HepG2 (cell line): Measurements from ENCODE around the gene TARS3. TPM values are rescaled to one million over a fixed set of nuclear protein-coding genes. Genes with fewer than 3 reads are reported as not detected.

Experiments used
- CBX5 ChIP-seq: sonication (generic); formaldehyde crosslinking; IDR thresholded peaks from 2 replicates; pipeline ENCODE4 v1.4.0; 2020; ENCODE audit warnings: missing genetic modification reagents, borderline replicate concordance
- EEA1 ChIP-seq: sonication (generic); formaldehyde crosslinking; IDR thresholded peaks from 2 replicates; pipeline ENCODE4 v1.5.1; 2020; ENCODE audit warnings: mild to moderate bottlenecking, missing genetic modification reagents, borderline replicate concordance
- HNRNPL ChIP-seq: fragments of 200-400 bp; formaldehyde crosslinking; IDR thresholded peaks from 2 replicates; pipeline ENCODE4 v1.6.1; 2017; ENCODE audit warnings: mild to moderate bottlenecking, low read depth, low read length
- KAT7 ChIP-seq: IDR thresholded peaks from 2 replicates; pipeline ENCODE4 v1.6.1; 2018; ENCODE audit warnings: borderline replicate concordance, missing compliant biosample characterization
- MIER2 ChIP-seq: IDR thresholded peaks from 2 replicates; pipeline ENCODE4 v1.6.1; 2016; ENCODE audit warnings: missing biosample characterization, missing genetic modification reagents
- MTF2 ChIP-seq: sonication (generic); formaldehyde crosslinking; IDR thresholded peaks from 2 replicates; pipeline ENCODE4 v1.5.0; 2020; ENCODE audit warnings: missing genetic modification reagents, borderline replicate concordance
- NCOR1 ChIP-seq: fragments of 200-600 bp; sonication (generic); IDR thresholded peaks from 2 replicates; pipeline ENCODE4 v1.7.0; 2017; ENCODE audit warnings: antibody characterized with exemption, low read length, borderline replicate concordance
- NFATC3 ChIP-seq: sonication (generic); formaldehyde crosslinking; IDR thresholded peaks from 2 replicates; pipeline ENCODE4 v1.5.1; 2020; ENCODE audit warnings: mild to moderate bottlenecking, missing genetic modification reagents
- PCBP1 ChIP-seq: fragments of 200-400 bp; formaldehyde crosslinking; IDR thresholded peaks from 2 replicates; pipeline ENCODE4 v1.6.1; 2017; ENCODE audit warnings: mild to moderate bottlenecking, low read depth, low read length, borderline replicate concordance
- PHF20 ChIP-seq: sonication (generic); formaldehyde crosslinking; IDR thresholded peaks from 2 replicates; pipeline ENCODE4 v1.5.0; 2020; ENCODE audit warnings: mild to moderate bottlenecking, missing genetic modification reagents
- PHF5A ChIP-seq: IDR thresholded peaks from one replicate; pipeline ENCODE4 v1.6.1; 2018; ENCODE audit warnings: low read depth, missing genetic modification reagents; ENCODE audit not compliant: unreplicated experiment
- POLR2A ChIP-seq, 2 experiments: IDR thresholded peaks; 2 replicates each; pipeline ENCODE4 v1.6.1; 2011; ENCODE audit warnings: low read depth in 2 of 2, low read length in 2 of 2, mild to moderate bottlenecking in 1 of 2, moderate library complexity in 1 of 2; ENCODE audit not compliant: insufficient read depth in 1 of 2
- SIX1 ChIP-seq: sonication (generic); formaldehyde crosslinking; IDR thresholded peaks from 2 replicates; pipeline ENCODE4 v1.4.0; 2020; ENCODE audit warnings: missing genetic modification reagents, borderline replicate concordance
- SP140L ChIP-seq: sonication (generic); formaldehyde crosslinking; IDR thresholded peaks from 2 replicates; pipeline ENCODE4 v1.4.0; 2020; ENCODE audit warnings: missing genetic modification reagents, borderline replicate concordance
- ZBTB1 ChIP-seq: sonication (generic); formaldehyde crosslinking; IDR thresholded peaks from 2 replicates; pipeline ENCODE4 v1.4.0; 2020; ENCODE audit warnings: missing genetic modification reagents, borderline replicate concordance
- ZBTB46 ChIP-seq: sonication (generic); formaldehyde crosslinking; IDR thresholded peaks from 2 replicates; pipeline ENCODE4 v1.4.0; 2020; ENCODE audit warnings: mild to moderate bottlenecking, missing genetic modification reagents, borderline replicate concordance
- ZNF207 ChIP-seq: fragments of 450-650 bp; IDR thresholded peaks from 2 replicates; pipeline ENCODE4 v1.6.1; 2016; ENCODE audit warnings: antibody characterized with exemption, borderline replicate concordance
- ZNF232 ChIP-seq: sonication (generic); formaldehyde crosslinking; IDR thresholded peaks from 2 replicates; pipeline ENCODE4 v1.4.0; 2020; ENCODE audit warnings: missing genetic modification reagents, borderline replicate concordance
- ZNF292 ChIP-seq: sonication (generic); formaldehyde crosslinking; IDR thresholded peaks from 2 replicates; pipeline ENCODE4 v1.8.1; 2022; ENCODE audit warnings: mild to moderate bottlenecking, low read depth, missing genetic modification reagents, borderline replicate concordance
- ZNF33A ChIP-seq: sonication (generic); formaldehyde crosslinking; IDR thresholded peaks from 2 replicates; pipeline ENCODE4 v1.5.1; 2020; ENCODE audit warnings: missing genetic modification reagents, mild to moderate bottlenecking, moderate library complexity, borderline replicate concordance
- ZNF383 ChIP-seq: sonication (generic); formaldehyde crosslinking; IDR thresholded peaks from 2 replicates; pipeline ENCODE4 v1.4.0; 2020; ENCODE audit warnings: missing genetic modification reagents, mild to moderate bottlenecking, borderline replicate concordance
- ZNF510 ChIP-seq: sonication (generic); formaldehyde crosslinking; IDR thresholded peaks from 2 replicates; pipeline ENCODE4 v1.4.0; 2020; ENCODE audit warnings: low read depth, mild to moderate bottlenecking, missing genetic modification reagents
- ZNF773 ChIP-seq: sonication (generic); formaldehyde crosslinking; IDR thresholded peaks from 2 replicates; pipeline ENCODE4 v1.4.0; 2020; ENCODE audit warnings: missing genetic modification reagents, borderline replicate concordance
- ZSCAN20 ChIP-seq: sonication (generic); formaldehyde crosslinking; IDR thresholded peaks from 2 replicates; pipeline ENCODE4 v1.4.0; 2020; ENCODE audit warnings: missing genetic modification reagents, mild to moderate bottlenecking, borderline replicate concordance
- polyA plus RNA-seq, 8 experiments: library from polyadenylated mRNA; depleted of rRNA in 3 of 8; stranded (reverse) in 7 of 8; unstranded in 1 of 8; fragments of >200 nt; fragmentation: Illumina TruSeq in 4 of 8; extraction: Trizol in 4 of 8; gene quantifications; 2 replicates each; pipeline versions ENCODE4 v1.2.1 to v1.2.3, GENCODE V29; 2011 to 2016; ENCODE audit warnings: low read depth in 4 of 8, missing spikeins in 1 of 8, mixed read lengths in 1 of 8; ENCODE audit not compliant: insufficient read depth in 1 of 8
- total RNA-seq, 5 experiments: library from RNA; depleted of rRNA; stranded (reverse); fragments of >200 nt; fragmentation: Illumina TruSeq; extraction: Trizol; gene quantifications; 2 replicates each; pipeline ENCODE4 v1.2.3, GENCODE V29; 2016; ENCODE audit warnings: low read depth in 1 of 5
- TF ChIP-seq, protein P1 (sequence below): sonication (generic); formaldehyde crosslinking; IDR thresholded peaks from 2 replicates; pipeline ENCODE4 v1.5.0; 2020; ENCODE audit warnings: mild to moderate bottlenecking, missing genetic modification reagents
- TF ChIP-seq, protein P2 (sequence below): IDR thresholded peaks from 2 replicates; pipeline ENCODE4 v1.6.1; 2016; ENCODE audit warnings: control low read depth

The TARS3 gene
- total and polyA plus RNA-seq, 2 of the 13 experiments (the other 11 are each of a cell fraction or from before 2014, with no cell fraction given), result 4.1 to 11.7 TPM

DNA sequence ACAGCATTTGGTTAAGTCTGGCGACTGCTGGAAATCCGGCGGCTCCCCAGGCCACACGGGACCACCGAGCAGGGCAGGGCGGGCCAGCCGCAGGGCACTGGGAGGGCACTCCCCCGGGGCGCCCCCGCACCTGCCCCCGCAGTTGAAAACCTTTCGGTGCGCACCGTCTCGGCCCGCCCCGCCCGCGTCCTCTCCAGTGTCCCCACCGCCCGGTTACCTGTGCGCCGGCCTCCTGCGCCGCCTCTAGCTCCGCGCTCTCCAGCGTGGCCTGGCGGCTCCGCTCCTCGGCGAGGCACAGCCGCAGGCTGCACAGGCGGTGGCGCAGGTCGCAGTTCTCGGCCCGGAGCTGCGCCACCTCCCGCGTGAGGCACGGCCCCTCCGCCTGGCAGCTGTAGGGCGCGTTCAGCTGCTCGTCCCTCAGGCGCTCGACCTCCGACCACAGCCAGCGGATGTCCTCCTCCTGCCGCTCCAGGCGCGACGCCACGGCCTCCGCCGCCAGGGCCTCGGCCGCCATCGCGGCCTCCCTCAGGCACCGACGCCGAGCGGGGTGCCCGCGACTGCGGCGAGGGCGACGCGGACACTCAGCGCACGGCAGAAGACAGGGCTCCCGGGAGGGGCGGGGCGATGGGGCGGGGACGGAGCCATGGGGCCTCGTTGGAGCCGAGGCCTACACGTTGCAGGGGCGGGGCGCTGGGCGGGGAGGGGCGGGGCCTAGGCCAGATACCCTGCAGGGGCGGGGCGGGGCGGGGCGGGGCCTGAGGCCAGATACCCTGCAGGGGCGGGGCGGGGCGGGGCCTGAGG is at the start of gene TARS3 (continued):
- TF ChIP-seq SP140L (no peak), ZNF510 (no peak), PHF5A (CRISPR knock-in tag) (peak; percentile 26), NCOR1 (no peak), ZBTB46 (CRISPR knock-in tag) (peak; percentile 66), KAT7 (CRISPR knock-in tag) (peak; percentile 60; the same call in 1 of the 2 replicates), ZSCAN20 (no peak), MIER2 (CRISPR knock-in tag) (no peak), ZNF207 (no peak), PHF20 (CRISPR knock-in tag) (peak; percentile 78), CBX5 (CRISPR knock-in tag) (no peak), MTF2 (peak; percentile 86; the same call in 1 of the 2 replicates), ZNF292 (CRISPR knock-in tag) (no peak), HNRNPL (no peak), ZNF773 (peak; percentile 55; the same call in 1 of the 2 replicates), ZBTB1 (CRISPR knock-in tag) (no peak), SIX1 (CRISPR knock-in tag) (no peak), POLR2A (IDR thresholded peaks at IDR 0.05; ENCODE audit: insufficient read depth in 1 of 2, low read depth in 2 of 2, low read length in 2 of 2) (peak; percentile 95 to 96), NFATC3 (no peak), EEA1 (CRISPR knock-in tag) (peak; percentile 89; the same call in 1 of the 2 replicates), ZNF232 (no peak), ZNF383 (CRISPR knock-in tag) (no peak), ZNF33A (no peak), PCBP1 (no peak)
- TF ChIP-seq, protein P1, sequence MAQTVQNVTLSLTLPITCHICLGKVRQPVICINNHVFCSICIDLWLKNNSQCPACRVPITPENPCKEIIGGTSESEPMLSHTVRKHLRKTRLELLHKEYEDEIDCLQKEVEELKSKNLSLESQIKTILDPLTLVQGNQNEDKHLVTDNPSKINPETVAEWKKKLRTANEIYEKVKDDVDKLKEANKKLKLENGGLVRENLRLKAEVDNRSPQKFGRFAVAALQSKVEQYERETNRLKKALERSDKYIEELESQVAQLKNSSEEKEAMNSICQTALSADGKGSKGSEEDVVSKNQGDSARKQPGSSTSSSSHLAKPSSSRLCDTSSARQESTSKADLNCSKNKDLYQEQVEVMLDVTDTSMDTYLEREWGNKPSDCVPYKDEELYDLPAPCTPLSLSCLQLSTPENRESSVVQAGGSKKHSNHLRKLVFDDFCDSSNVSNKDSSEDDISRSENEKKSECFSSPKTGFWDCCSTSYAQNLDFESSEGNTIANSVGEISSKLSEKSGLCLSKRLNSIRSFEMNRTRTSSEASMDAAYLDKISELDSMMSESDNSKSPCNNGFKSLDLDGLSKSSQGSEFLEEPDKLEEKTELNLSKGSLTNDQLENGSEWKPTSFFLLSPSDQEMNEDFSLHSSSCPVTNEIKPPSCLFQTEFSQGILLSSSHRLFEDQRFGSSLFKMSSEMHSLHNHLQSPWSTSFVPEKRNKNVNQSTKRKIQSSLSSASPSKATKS (CRISPR knock-in tag), result no peak; the same call in 1 of the 2 replicates
- TF ChIP-seq, protein P2, sequence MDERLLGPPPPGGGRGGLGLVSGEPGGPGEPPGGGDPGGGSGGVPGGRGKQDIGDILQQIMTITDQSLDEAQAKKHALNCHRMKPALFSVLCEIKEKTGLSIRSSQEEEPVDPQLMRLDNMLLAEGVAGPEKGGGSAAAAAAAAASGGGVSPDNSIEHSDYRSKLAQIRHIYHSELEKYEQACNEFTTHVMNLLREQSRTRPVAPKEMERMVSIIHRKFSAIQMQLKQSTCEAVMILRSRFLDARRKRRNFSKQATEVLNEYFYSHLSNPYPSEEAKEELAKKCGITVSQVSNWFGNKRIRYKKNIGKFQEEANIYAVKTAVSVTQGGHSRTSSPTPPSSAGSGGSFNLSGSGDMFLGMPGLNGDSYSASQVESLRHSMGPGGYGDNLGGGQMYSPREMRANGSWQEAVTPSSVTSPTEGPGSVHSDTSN (CRISPR knock-in tag), result no peak
